Upper lobe of left lung (tissue), 4 donors: ENCODE results near the gene MAPK14.

Source experiments
- CTCF ChIP-seq, 6 experiments: fragments of 450-650 bp in 4 of 6; fragments of 200-600 bp in 2 of 6; sonication (generic) in 2 of 6; IDR thresholded peaks; one replicate each; pipeline ENCODE4 v1.5.1; 2016 to 2019; ENCODE audit warnings: antibody characterized with exemption in 6 of 6
- EP300 ChIP-seq, 4 donors: sonication (generic); formaldehyde crosslinking; IDR thresholded peaks; one replicate each; pipeline ENCODE4 v1.5.1; 2017; ENCODE audit warnings: antibody characterized with exemption in 4 of 4, control low read depth in 2 of 4
- POLR2A ChIP-seq, 4 donors: fragments of 450-650 bp; IDR thresholded peaks; one replicate each; pipeline ENCODE4 v1.5.1; 2016 to 2017; ENCODE audit warnings: antibody characterized with exemption in 4 of 4, mild to moderate bottlenecking in 2 of 4
- POLR2AphosphoS5 ChIP-seq, 2 donors: sonication (generic); formaldehyde crosslinking; IDR thresholded peaks; one replicate each; pipeline ENCODE4 v1.5.1; 2017; ENCODE audit warnings: antibody characterized with exemption in 2 of 2

GRCh38 chr6:36065916-36066315, 38.3 kb downstream of the MAPK14 start:
- no peak for TF ChIP-seq POLR2A (IDR thresholded peaks at IDR 0.05)
- no peak for TF ChIP-seq CTCF (IDR thresholded peaks at IDR 0.05)
- TF ChIP-seq EP300 (IDR thresholded peaks at IDR 0.05) = no peak
- TF ChIP-seq POLR2AphosphoS5 (IDR thresholded peaks at IDR 0.05) = no peak
